HepG2 (cell line): Measurements from ENCODE around the gene C2orf49. TPM values are rescaled to one million over a fixed set of nuclear protein-coding genes. Genes with fewer than 3 reads are reported as not detected.

Experiments used
- ASH2L ChIP-seq: fragments of 300-600, 200-600 bp; sonication (generic); IDR thresholded peaks from 2 replicates; pipeline ENCODE4 v1.7.0; 2017; ENCODE audit warnings: low read depth, mild to moderate bottlenecking, moderate library complexity, mixed read lengths, low read length; ENCODE audit not compliant: insufficient read length
- BRD4 ChIP-seq: sonication (generic); formaldehyde crosslinking; IDR thresholded peaks from 2 replicates; pipeline ENCODE4 v1.4.0; 2020; ENCODE audit warnings: missing genetic modification reagents
- CEBPB ChIP-seq: IDR thresholded peaks from 2 replicates; pipeline ENCODE4 v1.6.1; 2011; ENCODE audit warnings: low read depth, low read length, improper control_type of control experiment, borderline replicate concordance
- EEA1 ChIP-seq: sonication (generic); formaldehyde crosslinking; IDR thresholded peaks from 2 replicates; pipeline ENCODE4 v1.5.1; 2020; ENCODE audit warnings: mild to moderate bottlenecking, missing genetic modification reagents, borderline replicate concordance
- IKZF4 ChIP-seq: sonication (generic); formaldehyde crosslinking; IDR thresholded peaks from 2 replicates; pipeline ENCODE4 v1.5.1; 2020; ENCODE audit warnings: borderline replicate concordance, mild to moderate bottlenecking, low read depth, missing genetic modification reagents; ENCODE audit errors: not compliant biosample characterization
- POGK ChIP-seq: sonication (generic); formaldehyde crosslinking; conservative IDR thresholded peaks from 2 replicates; pipeline ENCODE4 v1.8.0; 2022; ENCODE audit warnings: mild to moderate bottlenecking, moderate library complexity, missing genetic modification reagents
- SIX4 ChIP-seq: sonication (generic); formaldehyde crosslinking; IDR thresholded peaks from 2 replicates; pipeline ENCODE4 v1.4.0; 2020; ENCODE audit warnings: missing genetic modification reagents
- ZNF260 ChIP-seq: sonication (generic); formaldehyde crosslinking; IDR thresholded peaks from 2 replicates; pipeline ENCODE4 v1.4.0; 2020; ENCODE audit warnings: missing genetic modification reagents, low read depth, mild to moderate bottlenecking, borderline replicate concordance
- ZNF318 ChIP-seq: sonication (generic); formaldehyde crosslinking; IDR thresholded peaks from 2 replicates; pipeline ENCODE4 v1.4.0; 2020; ENCODE audit warnings: mild to moderate bottlenecking, missing genetic modification reagents
- ZNF382 ChIP-seq: sonication (generic); formaldehyde crosslinking; IDR thresholded peaks from 2 replicates; pipeline ENCODE4 v1.5.0; 2020; ENCODE audit warnings: missing genetic modification reagents, mild to moderate bottlenecking, borderline replicate concordance
- polyA plus RNA-seq, 8 experiments: library from polyadenylated mRNA; depleted of rRNA in 3 of 8; stranded (reverse) in 7 of 8; unstranded in 1 of 8; fragments of >200 nt; fragmentation: Illumina TruSeq in 4 of 8; extraction: Trizol in 4 of 8; gene quantifications; 2 replicates each; pipeline versions ENCODE4 v1.2.1 to v1.2.3, GENCODE V29; 2011 to 2016; ENCODE audit warnings: low read depth in 4 of 8, missing spikeins in 1 of 8, mixed read lengths in 1 of 8; ENCODE audit not compliant: insufficient read depth in 1 of 8
- total RNA-seq, 5 experiments: library from RNA; depleted of rRNA; stranded (reverse); fragments of >200 nt; fragmentation: Illumina TruSeq; extraction: Trizol; gene quantifications; 2 replicates each; pipeline ENCODE4 v1.2.3, GENCODE V29; 2016; ENCODE audit warnings: low read depth in 1 of 5
- TF ChIP-seq, protein P1 (sequence below): sonication (generic); formaldehyde crosslinking; IDR thresholded peaks from 2 replicates; pipeline ENCODE4 v1.5.1; 2020; ENCODE audit warnings: mild to moderate bottlenecking, missing genetic modification reagents, borderline replicate concordance

The C2orf49 gene
- total and polyA plus RNA-seq, 2 of the 13 experiments (the other 11 are each of a cell fraction or from before 2014, with no cell fraction given): 24.7 to 28.8 TPM

GRCh38 chr2:105329561-105330495 lies 7.5 kb upstream of the C2orf49 start, which contains the start of gene TGFBRAP1 (continued):
- no peak for TF ChIP-seq ZNF318 (CRISPR knock-in tag)
- TF ChIP-seq ZNF382: no peak
- TF ChIP-seq BRD4: peak; percentile 94
- no peak for TF ChIP-seq SIX4 (CRISPR knock-in tag)
- no peak for TF ChIP-seq ZNF260 (CRISPR knock-in tag)
- no peak for TF ChIP-seq CEBPB
- TF ChIP-seq EEA1 (CRISPR knock-in tag): no peak; the same call in 1 of the 2 replicates
- peak; percentile 85; the same call in 1 of the 2 replicates for TF ChIP-seq POGK
- TF ChIP-seq ASH2L: peak; percentile 86
- TF ChIP-seq IKZF4 (CRISPR knock-in tag): peak; percentile 71
- TF ChIP-seq, protein P1, sequence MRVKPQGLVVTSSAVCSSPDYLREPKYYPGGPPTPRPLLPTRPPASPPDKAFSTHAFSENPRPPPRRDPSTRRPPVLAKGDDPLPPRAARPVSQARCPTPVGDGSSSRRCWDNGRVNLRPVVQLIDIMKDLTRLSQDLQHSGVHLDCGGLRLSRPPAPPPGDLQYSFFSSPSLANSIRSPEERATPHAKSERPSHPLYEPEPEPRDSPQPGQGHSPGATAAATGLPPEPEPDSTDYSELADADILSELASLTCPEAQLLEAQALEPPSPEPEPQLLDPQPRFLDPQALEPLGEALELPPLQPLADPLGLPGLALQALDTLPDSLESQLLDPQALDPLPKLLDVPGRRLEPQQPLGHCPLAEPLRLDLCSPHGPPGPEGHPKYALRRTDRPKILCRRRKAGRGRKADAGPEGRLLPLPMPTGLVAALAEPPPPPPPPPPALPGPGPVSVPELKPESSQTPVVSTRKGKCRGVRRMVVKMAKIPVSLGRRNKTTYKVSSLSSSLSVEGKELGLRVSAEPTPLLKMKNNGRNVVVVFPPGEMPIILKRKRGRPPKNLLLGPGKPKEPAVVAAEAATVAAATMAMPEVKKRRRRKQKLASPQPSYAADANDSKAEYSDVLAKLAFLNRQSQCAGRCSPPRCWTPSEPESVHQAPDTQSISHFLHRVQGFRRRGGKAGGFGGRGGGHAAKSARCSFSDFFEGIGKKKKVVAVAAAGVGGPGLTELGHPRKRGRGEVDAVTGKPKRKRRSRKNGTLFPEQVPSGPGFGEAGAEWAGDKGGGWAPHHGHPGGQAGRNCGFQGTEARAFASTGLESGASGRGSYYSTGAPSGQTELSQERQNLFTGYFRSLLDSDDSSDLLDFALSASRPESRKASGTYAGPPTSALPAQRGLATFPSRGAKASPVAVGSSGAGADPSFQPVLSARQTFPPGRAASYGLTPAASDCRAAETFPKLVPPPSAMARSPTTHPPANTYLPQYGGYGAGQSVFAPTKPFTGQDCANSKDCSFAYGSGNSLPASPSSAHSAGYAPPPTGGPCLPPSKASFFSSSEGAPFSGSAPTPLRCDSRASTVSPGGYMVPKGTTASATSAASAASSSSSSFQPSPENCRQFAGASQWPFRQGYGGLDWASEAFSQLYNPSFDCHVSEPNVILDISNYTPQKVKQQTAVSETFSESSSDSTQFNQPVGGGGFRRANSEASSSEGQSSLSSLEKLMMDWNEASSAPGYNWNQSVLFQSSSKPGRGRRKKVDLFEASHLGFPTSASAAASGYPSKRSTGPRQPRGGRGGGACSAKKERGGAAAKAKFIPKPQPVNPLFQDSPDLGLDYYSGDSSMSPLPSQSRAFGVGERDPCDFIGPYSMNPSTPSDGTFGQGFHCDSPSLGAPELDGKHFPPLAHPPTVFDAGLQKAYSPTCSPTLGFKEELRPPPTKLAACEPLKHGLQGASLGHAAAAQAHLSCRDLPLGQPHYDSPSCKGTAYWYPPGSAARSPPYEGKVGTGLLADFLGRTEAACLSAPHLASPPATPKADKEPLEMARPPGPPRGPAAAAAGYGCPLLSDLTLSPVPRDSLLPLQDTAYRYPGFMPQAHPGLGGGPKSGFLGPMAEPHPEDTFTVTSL (CRISPR knock-in tag): no peak
